ENCODE results near the gene ZER1. TPM values are rescaled to one million over a fixed set of nuclear protein-coding genes. Genes with fewer than 3 reads are reported as not detected.
"Not testable (repeated sequence)": the region's sequence is repeated elsewhere in the genome, so short reads cannot be mapped to it uniquely, and the experiment has no call there.

ZER1 gene
- total RNA-seq, 1 donor, result 24.3 TPM

DNA sequence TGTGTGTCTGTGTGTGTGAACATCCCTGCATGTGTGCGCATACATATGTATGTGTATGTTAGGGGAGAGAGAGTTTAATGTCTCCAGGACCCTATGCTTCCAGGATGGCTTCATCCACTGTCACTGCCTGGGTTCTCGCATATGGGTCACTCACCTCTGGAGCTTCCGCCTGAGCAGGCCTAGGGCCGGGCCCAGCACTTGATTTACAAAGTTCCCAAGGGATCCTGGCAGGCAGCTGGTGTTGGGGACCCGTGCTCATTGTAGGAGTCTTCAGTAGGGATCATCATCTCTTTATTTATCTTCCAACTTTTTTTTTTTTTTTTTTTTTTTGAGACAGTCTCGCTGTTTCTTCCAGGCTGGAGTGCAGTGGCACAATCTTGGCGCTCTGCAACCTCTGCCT, 28.3 kb upstream of the ZER1 start:
- TF ChIP-seq, protein P1, sequence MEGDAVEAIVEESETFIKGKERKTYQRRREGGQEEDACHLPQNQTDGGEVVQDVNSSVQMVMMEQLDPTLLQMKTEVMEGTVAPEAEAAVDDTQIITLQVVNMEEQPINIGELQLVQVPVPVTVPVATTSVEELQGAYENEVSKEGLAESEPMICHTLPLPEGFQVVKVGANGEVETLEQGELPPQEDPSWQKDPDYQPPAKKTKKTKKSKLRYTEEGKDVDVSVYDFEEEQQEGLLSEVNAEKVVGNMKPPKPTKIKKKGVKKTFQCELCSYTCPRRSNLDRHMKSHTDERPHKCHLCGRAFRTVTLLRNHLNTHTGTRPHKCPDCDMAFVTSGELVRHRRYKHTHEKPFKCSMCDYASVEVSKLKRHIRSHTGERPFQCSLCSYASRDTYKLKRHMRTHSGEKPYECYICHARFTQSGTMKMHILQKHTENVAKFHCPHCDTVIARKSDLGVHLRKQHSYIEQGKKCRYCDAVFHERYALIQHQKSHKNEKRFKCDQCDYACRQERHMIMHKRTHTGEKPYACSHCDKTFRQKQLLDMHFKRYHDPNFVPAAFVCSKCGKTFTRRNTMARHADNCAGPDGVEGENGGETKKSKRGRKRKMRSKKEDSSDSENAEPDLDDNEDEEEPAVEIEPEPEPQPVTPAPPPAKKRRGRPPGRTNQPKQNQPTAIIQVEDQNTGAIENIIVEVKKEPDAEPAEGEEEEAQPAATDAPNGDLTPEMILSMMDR (IDR thresholded peaks at IDR 0.05; ENCODE audit: insufficient read depth, low read length), result no peak
- DNase-seq (ENCODE audit: low read depth), result no peak
- H3K4me3 ChIP-seq (ENCODE audit: low read depth, low read length), result no peak overlapping the region

DNA sequence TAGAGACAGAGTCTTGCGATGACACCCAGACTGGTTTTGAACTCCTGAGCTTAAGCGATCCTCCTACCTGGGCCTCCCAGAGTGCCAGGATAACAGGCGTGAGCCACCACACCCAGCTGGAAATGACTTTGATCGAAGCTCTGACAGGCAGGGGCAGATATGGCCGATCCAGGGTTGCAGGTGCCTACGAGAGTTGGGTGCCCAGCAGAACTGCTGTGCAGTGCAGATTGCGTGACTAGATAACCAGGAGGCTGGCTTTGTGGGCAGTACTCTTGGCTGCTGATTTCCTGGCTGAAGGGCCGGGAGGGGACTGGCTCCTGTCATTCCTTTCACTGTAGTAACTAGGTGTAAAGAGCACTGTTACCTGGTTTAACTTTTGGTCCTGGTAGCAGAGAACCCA, 27.2 kb upstream of the ZER1 start:
- no peak for DNase-seq (ENCODE audit: low read depth)
- H3K4me3 ChIP-seq (ENCODE audit: low read depth, low read length), result no peak overlapping the region
- TF ChIP-seq, protein P1 (IDR thresholded peaks at IDR 0.05; ENCODE audit: insufficient read depth, low read length), result no peak

DNA sequence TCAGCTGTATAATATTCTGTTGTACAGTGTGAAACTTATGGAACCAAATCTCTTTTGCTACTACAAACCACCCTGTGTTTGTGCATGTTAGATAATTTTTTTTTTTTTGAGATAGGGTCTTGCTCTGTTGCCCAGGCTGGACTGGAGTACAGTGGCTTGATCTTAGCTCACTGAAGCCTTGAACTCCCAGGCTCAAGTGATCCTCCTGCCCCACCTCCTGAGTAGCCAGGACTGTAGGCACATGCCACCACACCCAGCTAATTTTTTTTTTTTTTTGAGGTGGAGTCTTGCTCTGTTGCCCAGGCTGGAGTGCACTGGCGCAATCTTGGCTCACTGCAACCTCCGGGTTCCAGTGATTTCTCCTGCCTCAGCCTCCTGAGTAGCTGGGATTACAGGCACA, 23.2 kb upstream of the ZER1 start:
- not testable (repeated sequence) for H3K4me3 ChIP-seq (ENCODE audit: low read depth, low read length); DNase-seq (ENCODE audit: low read depth)

DNA sequence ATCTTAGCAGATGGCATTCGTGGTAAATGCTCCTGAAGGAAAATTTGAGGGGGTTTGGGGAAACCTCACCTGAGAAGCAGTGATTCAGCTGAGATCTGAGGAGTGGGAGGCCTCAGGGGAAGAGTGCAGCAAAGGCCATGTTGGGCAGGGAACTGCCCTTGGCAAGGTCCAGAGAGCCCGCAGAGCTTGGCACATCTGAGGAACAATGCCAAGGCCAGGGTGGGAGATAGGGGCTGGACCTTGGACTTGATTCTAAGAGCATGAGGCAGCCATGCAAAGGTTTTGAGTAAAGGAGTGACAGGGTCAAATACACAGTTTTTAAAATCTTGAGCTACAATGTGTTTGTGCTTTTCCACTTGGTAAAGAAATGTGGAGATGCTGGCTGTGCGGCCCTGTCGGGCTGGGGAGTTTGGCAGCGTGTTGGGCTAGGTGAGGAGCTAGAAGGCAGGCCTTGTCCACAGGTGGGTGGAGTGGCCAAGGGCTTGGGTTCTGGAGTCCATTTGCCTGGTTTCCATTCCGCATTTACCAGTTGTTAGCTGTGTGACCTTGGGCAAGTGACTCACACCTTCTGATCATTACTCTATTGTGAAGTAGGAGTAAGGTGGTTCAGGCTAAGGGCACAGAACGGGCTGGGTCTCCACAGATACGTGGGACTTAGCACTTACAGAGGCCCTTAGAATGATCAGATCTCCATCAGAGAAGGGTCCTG, 21.4 kb upstream of the ZER1 start:
- H3K4me3 ChIP-seq (ENCODE audit: low read depth, low read length), result no peak overlapping the region
- no peak for DNase-seq (ENCODE audit: low read depth)
- TF ChIP-seq, protein P1 (IDR thresholded peaks at IDR 0.05; ENCODE audit: insufficient read depth, low read length), result no peak

DNA sequence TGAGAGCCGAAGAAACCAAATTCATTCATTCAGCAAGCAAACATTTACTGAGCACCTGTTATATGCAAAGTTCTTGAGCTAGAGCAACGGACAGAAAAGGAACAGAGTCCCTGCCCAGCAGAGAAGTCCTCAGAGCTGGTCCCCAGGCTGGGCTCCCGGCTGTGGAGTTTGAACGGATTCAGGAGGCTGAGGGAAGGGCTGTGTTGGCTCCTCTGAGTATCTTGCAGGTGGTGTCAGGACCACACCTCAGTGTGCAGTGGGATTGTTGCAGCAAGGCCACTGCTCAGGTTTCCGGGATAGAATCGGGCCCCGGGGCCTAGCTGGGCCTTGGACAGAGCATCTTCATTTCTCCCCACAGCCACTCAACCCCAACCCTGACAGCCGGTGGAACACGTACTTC, 20.4 kb upstream of the ZER1 start:
- no peak for DNase-seq (ENCODE audit: low read depth)
- TF ChIP-seq, protein P1 (IDR thresholded peaks at IDR 0.05; ENCODE audit: insufficient read depth, low read length), result no peak
- no peak overlapping the region for H3K4me3 ChIP-seq (ENCODE audit: low read depth, low read length)

DNA sequence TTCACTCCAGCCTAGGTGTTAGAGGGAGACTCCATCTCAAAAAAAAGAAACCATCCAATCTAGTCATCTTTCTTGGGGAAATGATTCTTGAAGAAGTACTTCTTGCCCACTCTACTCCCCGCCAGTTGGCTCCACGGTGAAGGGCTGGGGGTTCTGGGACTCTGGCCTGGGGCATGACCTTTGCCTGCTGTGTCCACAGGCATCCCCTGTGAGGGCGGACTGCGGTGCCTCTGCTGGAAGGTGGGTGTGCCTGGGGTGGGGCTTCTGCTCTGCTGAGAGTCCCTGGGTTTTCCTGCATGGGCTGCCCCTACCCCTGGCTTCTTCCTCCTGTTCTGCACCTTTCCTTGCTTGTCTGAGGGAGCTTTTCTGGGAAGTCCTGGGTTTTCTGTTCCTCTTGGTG, 18.8 kb upstream of the ZER1 start:
- TF ChIP-seq, protein P1 (IDR thresholded peaks at IDR 0.05; ENCODE audit: insufficient read depth, low read length), result no peak
- H3K4me3 ChIP-seq (ENCODE audit: low read depth, low read length), result no peak overlapping the region
- DNase-seq (ENCODE audit: low read depth), result no peak

DNA sequence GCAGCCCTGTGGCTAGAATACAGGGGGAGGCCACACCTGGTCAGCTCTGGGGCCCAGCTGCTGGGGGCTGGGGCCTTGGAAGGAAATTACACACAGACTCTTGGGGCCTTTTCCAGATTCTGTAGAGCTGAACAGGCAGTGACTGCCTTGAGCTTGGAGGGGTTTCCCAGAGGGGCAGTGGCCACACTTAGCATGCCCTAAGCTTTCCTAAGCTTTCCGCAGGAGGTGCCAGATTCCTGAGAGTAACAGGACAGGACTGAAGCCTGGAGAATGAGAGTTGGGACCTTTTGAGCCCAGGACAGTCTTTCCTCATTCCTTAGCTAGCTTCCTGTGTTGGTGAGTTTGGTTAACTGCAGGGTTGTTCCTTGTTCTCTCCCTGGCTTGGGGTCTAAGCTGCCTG, 16.7 kb upstream of the ZER1 start:
- H3K4me3 ChIP-seq (ENCODE audit: low read depth, low read length), result peak overlapping the region; percentile 99

More for the DNA sequence above, 16.7 kb upstream of the ZER1 start:
- TF ChIP-seq, protein P1 (IDR thresholded peaks at IDR 0.05; ENCODE audit: insufficient read depth, low read length), result no peak
- no peak for DNase-seq (ENCODE audit: low read depth)
